ENCODE measurements around the gene CDCA5.

The CDCA5 gene

DNA sequence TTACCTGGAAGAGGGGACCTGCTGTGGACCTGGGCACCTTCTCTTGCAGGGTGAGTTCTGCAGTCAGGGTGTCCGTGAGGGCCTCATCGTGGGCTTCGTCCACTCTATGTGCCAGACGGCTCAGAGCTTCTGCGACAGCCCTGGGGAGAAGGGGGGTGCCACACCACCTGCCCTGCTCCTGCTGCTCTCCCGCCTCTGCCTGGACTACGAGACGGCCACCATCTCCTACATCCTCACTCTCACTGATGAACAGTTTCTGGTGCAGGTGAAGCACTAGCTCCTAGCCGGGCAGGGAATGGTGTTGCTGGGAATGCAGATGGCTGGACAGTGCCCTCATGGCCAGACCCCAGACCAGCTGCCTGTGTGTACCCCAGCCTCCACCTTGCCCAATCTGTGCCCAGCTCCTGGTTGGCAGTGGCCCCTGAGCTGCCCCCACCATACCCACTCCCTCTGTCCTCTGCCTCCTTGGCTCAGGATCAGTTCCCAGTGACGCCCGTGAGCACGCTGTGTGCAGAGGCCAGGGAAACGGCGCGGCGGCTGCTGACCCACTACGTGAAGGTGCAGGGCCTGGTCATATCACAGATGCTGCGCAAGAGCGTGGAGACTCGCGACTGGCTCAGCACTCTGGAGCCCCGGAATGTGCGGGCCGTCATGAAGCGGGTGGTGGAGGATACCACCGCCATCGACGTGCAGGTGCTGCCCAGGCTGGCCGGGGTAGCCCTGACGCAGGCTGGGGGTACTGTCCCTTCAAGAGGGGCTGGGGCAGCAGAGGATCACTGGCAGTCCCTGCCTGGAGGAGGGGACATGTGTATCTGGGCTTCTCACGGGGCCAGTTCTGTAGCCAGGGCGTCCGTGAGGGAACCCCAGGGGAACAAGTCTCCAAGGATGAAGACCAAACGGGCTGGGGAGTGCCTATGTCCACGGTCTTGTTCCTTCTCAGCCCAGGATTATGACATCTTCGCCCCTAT lies 25.7 kb upstream of the CDCA5 start:
- no peak for DNase-seq (ENCODE audit: low read depth)
- no peak overlapping the region for H3K4me3 ChIP-seq (ENCODE audit: low read depth, low read length)
- TF ChIP-seq, protein P1, sequence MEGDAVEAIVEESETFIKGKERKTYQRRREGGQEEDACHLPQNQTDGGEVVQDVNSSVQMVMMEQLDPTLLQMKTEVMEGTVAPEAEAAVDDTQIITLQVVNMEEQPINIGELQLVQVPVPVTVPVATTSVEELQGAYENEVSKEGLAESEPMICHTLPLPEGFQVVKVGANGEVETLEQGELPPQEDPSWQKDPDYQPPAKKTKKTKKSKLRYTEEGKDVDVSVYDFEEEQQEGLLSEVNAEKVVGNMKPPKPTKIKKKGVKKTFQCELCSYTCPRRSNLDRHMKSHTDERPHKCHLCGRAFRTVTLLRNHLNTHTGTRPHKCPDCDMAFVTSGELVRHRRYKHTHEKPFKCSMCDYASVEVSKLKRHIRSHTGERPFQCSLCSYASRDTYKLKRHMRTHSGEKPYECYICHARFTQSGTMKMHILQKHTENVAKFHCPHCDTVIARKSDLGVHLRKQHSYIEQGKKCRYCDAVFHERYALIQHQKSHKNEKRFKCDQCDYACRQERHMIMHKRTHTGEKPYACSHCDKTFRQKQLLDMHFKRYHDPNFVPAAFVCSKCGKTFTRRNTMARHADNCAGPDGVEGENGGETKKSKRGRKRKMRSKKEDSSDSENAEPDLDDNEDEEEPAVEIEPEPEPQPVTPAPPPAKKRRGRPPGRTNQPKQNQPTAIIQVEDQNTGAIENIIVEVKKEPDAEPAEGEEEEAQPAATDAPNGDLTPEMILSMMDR (IDR thresholded peaks at IDR 0.05; ENCODE audit: insufficient read depth, low read depth, low read length, missing control alignments), result no peak

DNA sequence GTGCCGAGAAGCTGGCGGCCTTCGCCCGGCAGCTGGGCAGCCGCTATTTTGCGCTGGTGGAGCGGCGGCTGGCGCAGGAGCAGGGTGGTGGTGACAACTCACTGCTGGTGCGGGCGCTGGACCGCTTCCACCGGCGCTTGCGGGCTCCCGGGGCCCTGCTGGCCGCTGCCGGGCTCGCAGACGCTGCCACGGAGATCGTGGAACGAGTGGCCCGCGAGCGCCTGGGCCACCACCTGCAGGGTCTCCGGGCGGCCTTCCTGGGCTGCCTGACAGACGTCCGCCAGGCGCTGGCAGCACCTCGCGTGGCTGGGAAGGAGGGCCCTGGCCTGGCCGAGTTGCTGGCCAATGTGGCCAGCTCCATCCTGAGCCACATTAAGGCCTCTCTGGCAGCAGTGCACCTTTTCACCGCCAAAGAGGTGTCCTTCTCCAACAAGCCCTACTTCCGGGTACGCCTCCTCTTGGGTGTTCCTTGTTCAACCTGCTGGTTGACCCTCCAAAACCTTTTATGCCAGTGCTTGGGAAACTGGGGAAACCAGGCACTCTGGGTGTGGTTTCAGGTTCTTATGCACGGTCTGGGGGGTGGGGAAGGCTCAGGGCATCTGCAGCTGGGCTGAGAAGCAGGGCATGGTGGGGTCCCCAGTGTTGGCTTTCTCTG lies 24.8 kb upstream of the CDCA5 start:
- no peak overlapping the region for H3K4me3 ChIP-seq (ENCODE audit: low read depth, low read length)
- TF ChIP-seq, protein P1 (IDR thresholded peaks at IDR 0.05; ENCODE audit: insufficient read depth, low read depth, low read length, missing control alignments), result no peak
- no peak for DNase-seq (ENCODE audit: low read depth)

DNA sequence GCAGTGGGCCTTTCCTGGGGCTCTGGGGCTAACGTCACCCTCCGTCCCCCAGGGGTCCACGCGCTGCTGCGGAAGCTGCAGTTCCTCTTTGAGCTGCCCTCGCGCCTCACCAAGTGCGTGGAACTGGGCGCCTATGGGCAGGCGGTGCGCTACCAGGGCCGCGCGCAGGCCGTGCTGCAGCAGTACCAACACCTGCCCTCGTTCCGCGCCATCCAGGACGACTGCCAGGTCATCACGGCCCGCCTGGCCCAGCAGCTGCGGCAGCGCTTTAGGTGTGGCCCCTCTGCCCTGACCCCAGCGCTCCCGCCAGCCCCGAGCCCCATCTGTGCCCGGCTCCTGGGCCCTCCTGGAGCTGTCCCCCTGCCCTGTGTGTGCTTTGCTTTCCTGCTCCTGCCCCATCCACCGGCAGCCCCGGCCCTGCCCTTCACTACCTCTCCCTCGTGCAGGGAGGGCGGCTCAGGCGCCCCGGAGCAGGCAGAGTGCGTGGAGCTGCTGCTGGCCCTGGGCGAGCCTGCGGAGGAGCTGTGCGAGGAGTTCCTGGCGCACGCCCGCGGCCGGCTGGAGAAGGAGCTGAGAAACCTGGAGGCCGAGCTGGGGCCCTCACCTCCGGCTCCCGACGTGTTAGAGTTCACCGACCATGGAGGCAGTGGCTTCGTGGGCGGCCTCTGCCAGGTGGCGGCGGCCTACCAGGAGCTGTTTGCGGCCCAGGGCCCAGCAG lies 24.1 kb upstream of the CDCA5 start:
- TF ChIP-seq, protein P1 (IDR thresholded peaks at IDR 0.05; ENCODE audit: insufficient read depth, low read depth, low read length, missing control alignments), result no peak
- DNase-seq (ENCODE audit: low read depth), result no peak
- no peak overlapping the region for H3K4me3 ChIP-seq (ENCODE audit: low read depth, low read length)

DNA sequence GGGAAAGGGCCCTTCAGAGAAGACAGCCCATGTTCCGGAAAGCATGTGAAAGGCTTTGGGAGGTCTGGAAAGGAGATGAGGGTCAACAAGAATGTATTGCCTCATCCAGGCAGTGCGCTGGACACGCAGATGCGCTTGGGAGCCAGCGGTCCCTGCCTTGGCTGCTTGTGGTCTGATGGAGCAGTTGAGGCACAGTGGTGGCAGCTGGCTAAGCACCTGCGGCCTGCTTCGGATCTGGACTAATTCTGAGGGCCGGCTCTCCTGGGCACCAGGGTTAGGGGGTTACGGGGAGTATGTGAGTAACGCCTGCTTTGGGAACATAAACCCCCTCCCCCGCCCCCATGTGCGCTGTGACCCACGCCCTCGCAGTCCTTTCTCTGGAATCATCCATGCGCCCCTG lies 23.2 kb upstream of the CDCA5 start:
- TF ChIP-seq, protein P1 (IDR thresholded peaks at IDR 0.05; ENCODE audit: insufficient read depth, low read depth, low read length, missing control alignments), result no peak
- H3K4me3 ChIP-seq (ENCODE audit: low read depth, low read length), result no peak overlapping the region
- DNase-seq (ENCODE audit: low read depth), result no peak

DNA sequence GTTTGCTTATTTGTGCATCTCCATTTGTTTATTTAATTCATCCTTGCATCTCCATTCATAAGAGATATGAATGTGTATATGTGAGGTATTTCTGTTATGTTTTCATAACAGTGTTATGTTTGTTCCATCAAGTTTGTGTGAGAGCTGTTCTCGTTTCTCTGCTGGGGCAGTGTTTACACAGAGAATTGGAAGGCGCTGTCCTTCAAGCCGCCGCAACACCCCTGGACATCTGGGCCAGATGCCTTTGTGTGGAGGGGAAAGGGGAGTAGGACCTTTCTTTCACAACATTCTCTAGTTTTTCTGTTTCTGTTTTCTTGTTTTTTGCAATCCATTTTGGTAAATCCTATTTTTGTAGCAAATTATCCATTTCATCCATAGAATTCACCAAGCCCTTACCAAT lies 20.8 kb upstream of the CDCA5 start:
- TF ChIP-seq, protein P1 (IDR thresholded peaks at IDR 0.05; ENCODE audit: insufficient read depth, low read depth, low read length, missing control alignments), result no peak
- H3K4me3 ChIP-seq (ENCODE audit: low read depth, low read length), result no peak overlapping the region
- DNase-seq (ENCODE audit: low read depth), result no peak

DNA sequence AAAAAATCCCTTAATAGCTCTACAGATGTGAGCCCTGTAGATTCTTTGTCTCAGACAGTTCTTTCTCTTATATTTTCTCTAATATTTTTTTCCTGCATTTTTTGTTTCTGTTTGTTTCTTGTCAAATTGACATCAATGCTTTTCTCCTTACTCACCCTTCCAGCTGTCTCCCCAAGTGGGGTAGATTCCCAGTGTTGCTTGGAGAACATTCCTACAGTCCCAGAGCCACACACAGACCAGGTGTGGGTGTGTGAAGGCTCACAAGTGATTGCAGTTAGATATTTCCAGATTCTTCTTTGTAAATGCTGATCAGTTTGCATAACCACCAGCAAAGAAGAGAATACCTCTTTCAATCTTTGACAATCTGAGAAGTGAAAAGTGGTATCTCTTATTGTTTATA lies 19.6 kb upstream of the CDCA5 start:
- no peak overlapping the region for H3K4me3 ChIP-seq (ENCODE audit: low read depth, low read length)
- no peak for DNase-seq (ENCODE audit: low read depth)
- TF ChIP-seq, protein P1 (IDR thresholded peaks at IDR 0.05; ENCODE audit: insufficient read depth, low read depth, low read length, missing control alignments), result no peak

All from GM12865 (cell line).